HUES48 (cell line): ENCODE measurements around the gene ELOVL5.
A peak's percentile ranks its signal among the peaks of the same experiment; 100 is the strongest.

Experiments
- H3K27ac ChIP-seq: one replicate; pipeline ENCODE4 v1.7.0; 2013; ENCODE audit warnings: low read depth, low read length, inconsistent platforms
- H3K27me3 ChIP-seq: 2 replicates; pipeline ENCODE4 v1.6.1; 2013; ENCODE audit warnings: mild to moderate bottlenecking, low read length; ENCODE audit not compliant: control insufficient read depth, insufficient read depth
- H3K36me3 ChIP-seq: 2 replicates; pipeline ENCODE4 v1.6.1; 2013; ENCODE audit warnings: low read length; ENCODE audit not compliant: control insufficient read depth, insufficient read depth
- H3K4me1 ChIP-seq: 2 replicates; pipeline ENCODE4 v1.6.1; 2013; ENCODE audit warnings: mild to moderate bottlenecking, low read length; ENCODE audit not compliant: control insufficient read depth, insufficient read depth
- H3K4me3 ChIP-seq: 2 replicates; pipeline ENCODE4 v1.5.1; 2013; ENCODE audit warnings: mild to moderate bottlenecking, low read depth, low read length
- H3K9ac ChIP-seq: 2 replicates; pipeline ENCODE4 v1.6.1; 2013; ENCODE audit warnings: mild to moderate bottlenecking, low read depth, low read length, moderate library complexity
- H3K9me3 ChIP-seq: 2 replicates; pipeline ENCODE4 v1.6.1; 2013; ENCODE audit warnings: low read length; ENCODE audit not compliant: control insufficient read depth, insufficient read depth

The ELOVL5 gene

GRCh38 chr6:53302678-53303360, 45.9 kb downstream of the ELOVL5 start:
- Histone ChIP-seq H3K9me3 (peaks cover 8% of the 10 kb centered on the region; the same call in 1 of the 2 replicates), H3K27me3 (no peaks in the 10 kb centered on the region), H3K4me1 (peaks cover 19% of the 10 kb centered on the region), H3K9ac (no peak overlapping the region), H3K36me3 (no peaks in the 10 kb centered on the region), H3K27ac (peak overlapping the region; percentile 26), H3K4me3 (peak overlapping the region; percentile 25; the same call in 1 of the 2 replicates)

GRCh38 chr6:53301801-53302537, 46.8 kb downstream of the ELOVL5 start:
- no peak overlapping the region for H3K9ac ChIP-seq
- H3K9me3 ChIP-seq = peaks cover 6% of the 10 kb centered on the region; the same call in 1 of the 2 replicates
- no peak overlapping the region for H3K4me3 ChIP-seq
- H3K4me1 ChIP-seq = peaks cover 19% of the 10 kb centered on the region
- no peaks in the 10 kb centered on the region for H3K27me3 ChIP-seq
- no peaks in the 10 kb centered on the region for H3K36me3 ChIP-seq
- no peak overlapping the region for H3K27ac ChIP-seq

- Histone ChIP-seq H3K4me1 (peaks cover 19% of the 10 kb centered on the region), H3K9ac (no peak overlapping the region), H3K9me3 (no peaks in the 10 kb centered on the region), H3K36me3 (no peaks in the 10 kb centered on the region), H3K27me3 (no peaks in the 10 kb centered on the region), H3K4me3 (no peak overlapping the region), H3K27ac (no peak overlapping the region)
These were observed 47.8 kb downstream of the ELOVL5 start for GRCh38 chr6:53300656-53301551.

- Histone ChIP-seq H3K36me3 (no peaks in the 10 kb centered on the region), H3K9me3 (no peaks in the 10 kb centered on the region), H3K4me1 (peaks cover 19% of the 10 kb centered on the region), H3K27ac (no peak overlapping the region), H3K27me3 (no peaks in the 10 kb centered on the region), H3K9ac (no peak overlapping the region), H3K4me3 (no peak overlapping the region)
These were observed 49.3 kb downstream of the ELOVL5 start for GRCh38 chr6:53299331-53300005.

GRCh38 chr6:53297004-53297403, 51.7 kb downstream of the ELOVL5 start:
- Histone ChIP-seq H3K4me3 (no peak overlapping the region), H3K36me3 (peaks cover 12% of the 10 kb centered on the region), H3K9me3 (no peaks in the 10 kb centered on the region), H3K27me3 (no peaks in the 10 kb centered on the region), H3K9ac (no peak overlapping the region), H3K4me1 (peaks cover 5% of the 10 kb centered on the region; the same call in 1 of the 2 replicates), H3K27ac (no peak overlapping the region)

GRCh38 chr6:53295176-53295575, 53.6 kb downstream of the ELOVL5 start:
- Histone ChIP-seq H3K4me3 (no peak overlapping the region), H3K9ac (no peak overlapping the region), H3K36me3 (peaks cover 31% of the 10 kb centered on the region), H3K4me1 (0 out of 2 replicates have a peak, but pooled peaks cover 3% of the 10 kb centered on the region), H3K9me3 (no peaks in the 10 kb centered on the region), H3K27ac (no peak overlapping the region), H3K27me3 (no peaks in the 10 kb centered on the region)

- no peaks in the 10 kb centered on the region for H3K9me3 ChIP-seq
- H3K27ac ChIP-seq = no peak overlapping the region
- H3K9ac ChIP-seq = no peak overlapping the region
- H3K36me3 ChIP-seq = peaks cover 36% of the 10 kb centered on the region
- no peak overlapping the region for H3K4me3 ChIP-seq
- H3K4me1 ChIP-seq = 0 out of 2 replicates have a peak, but pooled peaks cover 3% of the 10 kb centered on the region
- H3K27me3 ChIP-seq = no peaks in the 10 kb centered on the region
These were observed 54.1 kb downstream of the ELOVL5 start for GRCh38 chr6:53294611-53295010.

GRCh38 chr6:53294095-53294494, 54.7 kb downstream of the ELOVL5 start:
- H3K4me3 ChIP-seq = no peak overlapping the region
- H3K27me3 ChIP-seq = no peaks in the 10 kb centered on the region
- peaks cover 36% of the 10 kb centered on the region for H3K36me3 ChIP-seq
- no peak overlapping the region for H3K27ac ChIP-seq
- H3K9ac ChIP-seq = no peak overlapping the region
- H3K4me1 ChIP-seq = 0 out of 2 replicates have a peak, but pooled peaks cover 3% of the 10 kb centered on the region
- no peaks in the 10 kb centered on the region for H3K9me3 ChIP-seq

GRCh38 chr6:53293691-53294090, 55.1 kb downstream of the ELOVL5 start:
- Histone ChIP-seq H3K27me3 (no peaks in the 10 kb centered on the region), H3K4me1 (0 out of 2 replicates have a peak, but pooled peaks cover 3% of the 10 kb centered on the region), H3K36me3 (peaks cover 36% of the 10 kb centered on the region), H3K27ac (no peak overlapping the region), H3K9me3 (no peaks in the 10 kb centered on the region), H3K9ac (no peak overlapping the region), H3K4me3 (no peak overlapping the region)
